HK-2 (cell line): Measurements from ENCODE around the gene DNAH8.
"Not testable (repeated sequence)": the region's sequence is repeated elsewhere in the genome, so short reads cannot be mapped to it uniquely, and the experiment has no call there.

Experiments used
- DNase-seq: peaks from one replicate; pipeline ENCODE4 v3.0.0-alpha.2; 2018; ENCODE audit not compliant: unreplicated experiment

Gene DNAH8

DNA sequence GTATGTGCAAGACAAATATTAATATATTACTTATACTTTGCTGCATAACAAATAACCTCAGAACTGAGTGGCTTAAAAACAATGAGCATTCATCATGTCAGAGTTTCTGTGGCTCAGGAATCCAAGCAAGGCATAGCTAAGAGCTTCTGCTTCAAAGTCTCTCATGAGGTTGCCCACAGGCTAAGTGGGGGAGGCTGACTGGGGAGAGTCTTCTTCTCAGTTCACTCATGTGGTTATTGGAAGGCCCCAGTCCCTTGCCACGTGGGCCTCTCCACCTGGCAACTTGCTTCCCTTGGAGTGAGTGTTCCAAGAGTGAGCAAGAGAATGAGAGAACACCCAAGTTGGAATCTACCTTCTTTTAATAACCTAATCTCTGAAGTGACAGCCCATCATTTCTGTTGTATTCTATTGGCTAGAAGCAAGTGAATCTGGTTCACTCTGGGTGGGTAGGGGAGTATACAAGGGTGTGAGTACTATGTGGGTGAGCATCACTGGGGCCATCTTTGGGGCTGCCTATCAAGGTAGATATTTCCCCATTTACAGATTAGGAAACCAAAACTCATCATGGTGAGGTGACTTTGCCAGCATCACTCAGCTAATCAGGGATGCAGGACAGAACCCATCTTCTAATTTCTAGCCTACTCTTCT lies 36.0 kb downstream of the DNAH8 start:
- DNase-seq: no peak

DNA sequence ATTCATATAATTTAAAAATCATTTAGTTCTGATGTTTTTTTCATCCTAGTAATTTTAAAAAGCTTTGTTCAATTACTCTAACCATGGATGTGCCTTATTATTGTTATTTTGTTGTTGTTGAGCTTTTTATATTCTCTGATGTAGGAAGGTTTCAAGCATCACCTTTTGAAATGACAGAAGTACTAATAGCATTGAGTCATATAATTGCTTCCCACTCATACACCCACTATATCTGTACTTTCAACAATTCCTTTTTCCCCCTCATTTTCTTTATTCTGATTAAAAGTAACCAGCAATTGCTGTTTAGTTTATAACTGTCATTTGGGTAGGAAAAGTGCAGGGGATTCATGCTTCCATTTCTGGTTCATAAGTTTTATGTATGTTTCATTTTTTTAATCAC lies 38.6 kb downstream of the DNAH8 start:
- no peak for DNase-seq

GRCh38 chr6:38755207-38755606 lies 40.1 kb downstream of the DNAH8 start:
- no peak for DNase-seq

DNA sequence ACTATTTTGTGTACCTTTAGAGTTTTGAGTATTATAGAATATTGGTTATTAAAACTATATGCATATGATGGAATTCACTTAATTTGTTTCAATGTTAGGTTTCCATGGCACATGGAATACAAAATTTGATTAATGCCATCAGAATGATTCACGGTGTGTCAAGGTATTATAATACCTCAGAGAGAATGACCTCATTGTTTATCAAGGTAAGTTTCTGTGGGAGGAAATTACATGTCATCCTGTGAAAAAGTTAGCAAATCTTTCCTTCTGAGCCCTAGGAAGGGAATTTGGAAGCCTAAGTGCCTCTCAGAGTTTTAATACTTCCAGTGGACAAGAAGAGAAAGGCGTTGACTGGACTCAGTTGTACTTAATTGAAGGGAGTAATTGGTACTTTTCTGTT lies 40.8 kb downstream of the DNAH8 start:
- DNase-seq: no peak

DNA sequence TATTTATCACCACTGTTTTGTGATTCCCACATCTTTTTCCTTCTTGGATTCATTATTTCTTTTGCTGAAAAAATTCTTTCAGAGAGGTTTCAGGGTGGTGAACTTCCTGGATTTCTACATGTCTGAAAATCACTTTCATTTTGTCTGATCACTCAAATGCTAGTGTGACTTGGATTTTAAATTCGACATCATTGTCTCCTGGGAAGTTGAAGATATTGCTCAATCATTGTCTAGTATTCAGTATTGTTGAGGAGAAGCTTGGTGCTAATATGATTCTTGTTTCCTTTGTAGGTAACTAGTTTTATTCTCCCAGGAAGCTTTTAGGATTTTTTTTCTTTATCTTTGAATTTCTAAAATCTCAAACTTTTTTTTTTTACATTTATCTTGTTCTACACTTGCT lies 45.0 kb downstream of the DNAH8 start:
- DNase-seq: no peak

GRCh38 chr6:38762848-38763247 lies 47.7 kb downstream of the DNAH8 start:
- no peak for DNase-seq

DNA sequence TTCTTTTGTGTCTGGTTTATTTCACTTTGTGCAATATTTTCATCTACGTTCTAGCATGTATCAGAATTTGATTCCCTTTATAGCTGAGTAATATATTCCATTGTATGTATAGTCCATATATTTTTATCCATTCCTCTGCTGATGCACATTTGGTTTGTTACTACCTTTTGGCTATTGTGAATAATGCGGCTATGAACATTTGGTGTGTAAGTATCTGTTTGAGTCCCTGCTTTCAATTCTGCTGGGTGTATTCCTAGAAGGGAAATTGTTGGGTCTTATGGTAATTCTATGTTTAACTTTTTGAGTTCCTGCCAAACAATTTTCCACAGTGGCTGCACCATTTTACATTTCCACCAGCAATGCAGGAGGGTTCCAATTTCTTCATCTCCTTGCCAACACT lies 52.4 kb downstream of the DNAH8 start:
- DNase-seq: no peak

- DNase-seq: no peak
Observed at GRCh38 chr6:38773338-38773737, 58.2 kb downstream of the DNAH8 start.

DNA sequence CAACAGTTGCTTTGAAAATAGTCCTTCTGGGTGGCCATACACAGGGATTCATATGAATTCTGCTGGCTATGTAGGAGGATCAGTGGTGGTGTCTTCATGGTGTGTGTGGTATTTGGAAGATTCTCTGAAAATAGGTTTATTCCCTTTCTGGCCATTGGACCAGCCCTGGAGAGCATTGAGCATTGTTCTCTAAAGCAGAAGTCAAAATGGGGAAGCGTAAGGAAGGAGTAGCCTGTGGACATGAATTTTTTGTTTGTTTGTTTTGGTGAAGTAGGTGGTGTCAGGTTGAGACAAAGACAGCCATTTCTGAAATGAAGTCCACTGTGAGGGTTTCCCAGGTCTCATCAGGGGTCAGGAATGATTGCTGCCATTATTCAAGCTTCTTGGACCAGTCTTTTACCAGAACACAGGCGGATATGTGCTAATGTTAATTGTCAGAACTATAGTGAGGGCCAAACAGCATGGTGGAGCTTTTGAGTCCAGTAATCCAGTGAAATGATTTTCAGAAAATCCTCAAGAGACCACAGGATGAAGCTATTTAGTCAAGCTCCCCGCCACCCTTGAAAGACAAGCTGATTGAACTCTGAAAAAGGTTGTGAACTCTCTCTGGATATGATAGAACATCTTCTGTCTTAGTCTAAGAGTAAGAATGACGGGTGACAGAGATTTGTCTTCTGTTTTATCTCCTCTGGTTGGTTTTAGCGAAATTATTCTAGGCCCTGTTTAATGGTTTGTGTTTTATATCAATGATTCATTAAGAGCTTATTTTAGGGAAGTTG lies 60.0 kb downstream of the DNAH8 start:
- DNase-seq: no peak

- no peak for DNase-seq
Observed at GRCh38 chr6:38775870-38776269, 60.8 kb downstream of the DNAH8 start.

DNA sequence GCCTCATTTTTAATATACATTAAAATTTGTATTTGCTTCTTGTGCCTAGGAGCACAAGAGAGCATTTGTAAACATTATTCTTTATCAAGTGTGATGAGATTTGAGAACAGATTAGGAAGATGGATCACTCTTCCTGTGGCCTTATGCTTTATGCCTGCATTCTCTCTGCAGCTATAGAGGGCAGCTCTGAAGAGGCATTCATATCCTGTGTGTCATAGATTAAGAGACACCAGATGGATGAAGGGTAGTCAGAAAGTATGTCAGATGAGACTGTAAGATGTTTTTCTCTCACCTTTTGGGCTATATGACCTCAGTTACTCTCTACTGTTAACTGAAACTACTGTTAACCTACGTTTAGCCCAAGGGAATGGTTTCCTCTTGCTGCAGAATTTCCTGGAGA lies 61.4 kb downstream of the DNAH8 start:
- no peak for DNase-seq

DNA sequence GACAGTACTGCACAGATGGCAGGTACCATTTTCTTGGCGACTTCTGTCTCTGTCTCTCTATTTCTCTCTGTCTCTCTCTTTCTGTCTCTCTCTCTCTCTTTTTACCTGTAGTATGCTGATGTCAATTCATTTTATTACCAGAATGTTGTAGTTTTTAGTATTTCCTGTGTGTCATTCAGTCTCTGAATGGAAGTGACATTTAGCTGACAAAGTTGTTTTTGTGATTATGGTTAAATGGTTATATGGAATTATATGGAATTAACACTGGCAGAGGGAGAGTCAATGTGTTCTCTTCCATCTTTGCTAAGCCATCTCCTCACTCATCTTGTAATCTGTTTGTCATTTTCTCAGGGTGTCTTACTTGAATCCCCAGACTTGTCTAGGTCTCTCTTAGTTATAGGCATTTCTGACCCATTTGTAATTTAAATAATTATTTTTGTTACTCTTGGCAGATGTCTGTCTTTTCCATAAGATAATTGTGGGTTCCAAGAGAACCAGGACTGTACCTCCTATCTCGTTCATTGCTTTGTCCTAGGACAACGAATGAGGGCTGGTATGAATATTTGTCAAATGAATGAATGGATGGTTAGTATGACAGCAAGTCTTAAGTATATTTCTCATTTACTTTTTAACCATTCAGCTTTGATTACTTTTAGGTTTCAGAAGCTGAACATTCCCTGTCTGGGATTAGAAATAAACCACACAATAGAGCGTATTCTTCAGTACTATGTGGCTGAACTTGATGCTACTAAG lies 64.4 kb downstream of the DNAH8 start:
- no peak for DNase-seq

GRCh38 chr6:38782616-38783015 lies 67.5 kb downstream of the DNAH8 start:
- no peak for DNase-seq

DNA sequence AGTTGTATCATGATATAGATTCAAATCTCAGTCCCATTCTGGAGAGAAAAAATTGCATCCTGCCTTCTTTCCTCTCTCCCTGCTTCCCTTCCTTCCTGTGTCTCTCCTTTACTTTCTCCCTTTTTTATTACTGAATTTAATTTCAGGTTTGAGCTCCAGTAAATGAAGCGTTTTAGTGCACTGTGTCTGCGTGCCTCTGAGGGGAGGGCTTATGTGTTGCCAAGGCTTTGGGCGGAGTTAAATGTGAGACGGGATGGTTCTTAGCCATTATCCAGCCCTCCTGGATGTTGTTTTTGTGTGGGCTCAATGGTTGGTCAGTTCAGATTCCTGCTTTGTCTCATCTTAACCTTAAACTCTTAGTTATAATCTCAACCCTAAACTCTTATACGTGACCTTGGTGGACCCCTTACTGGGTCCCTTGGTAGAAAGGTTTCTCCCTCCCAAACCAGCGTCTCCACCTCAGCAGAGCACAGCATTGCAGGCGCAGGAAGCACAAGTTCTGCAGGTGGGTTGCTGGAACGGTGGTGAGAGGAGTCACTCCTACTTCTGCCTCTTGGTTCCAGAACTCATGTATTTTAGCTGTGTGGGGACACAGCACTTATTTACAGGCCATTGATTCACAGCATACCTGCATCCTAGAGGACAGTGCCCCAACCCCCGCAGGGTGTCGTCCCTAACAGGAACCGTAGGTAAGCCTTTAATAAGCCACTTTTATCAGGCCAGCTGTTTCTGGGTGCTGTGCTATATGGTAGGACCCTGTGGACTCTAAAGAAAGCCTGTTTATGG lies 68.5 kb downstream of the DNAH8 start:
- no peak for DNase-seq

GRCh38 chr6:38784506-38785235 lies 69.6 kb downstream of the DNAH8 start:
- DNase-seq: no peak

DNA sequence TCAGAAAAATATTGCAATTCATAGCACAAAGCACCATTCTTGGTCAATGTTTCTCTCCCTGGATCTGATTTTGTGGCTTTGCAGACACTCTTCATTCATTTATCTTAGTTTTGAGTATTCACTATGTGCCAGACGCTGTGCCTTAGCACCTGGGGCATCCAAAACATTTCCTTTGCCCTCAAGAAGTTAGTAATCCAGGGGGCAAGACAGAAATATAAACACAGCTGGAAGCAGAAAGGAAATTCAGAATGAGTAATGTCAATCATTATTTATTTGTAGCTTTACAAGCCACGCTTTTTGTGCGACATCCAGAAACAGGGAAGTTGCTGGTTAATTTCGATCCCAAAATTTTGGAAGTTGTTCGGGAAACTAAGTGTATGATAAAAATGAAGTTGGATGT lies 71.4 kb downstream of the DNAH8 start:
- DNase-seq: no peak

- no peak for DNase-seq
Observed at GRCh38 chr6:38789256-38789655, 74.1 kb downstream of the DNAH8 start.

- no peak for DNase-seq
Observed at GRCh38 chr6:38792356-38792755, 77.2 kb downstream of the DNAH8 start.

DNA sequence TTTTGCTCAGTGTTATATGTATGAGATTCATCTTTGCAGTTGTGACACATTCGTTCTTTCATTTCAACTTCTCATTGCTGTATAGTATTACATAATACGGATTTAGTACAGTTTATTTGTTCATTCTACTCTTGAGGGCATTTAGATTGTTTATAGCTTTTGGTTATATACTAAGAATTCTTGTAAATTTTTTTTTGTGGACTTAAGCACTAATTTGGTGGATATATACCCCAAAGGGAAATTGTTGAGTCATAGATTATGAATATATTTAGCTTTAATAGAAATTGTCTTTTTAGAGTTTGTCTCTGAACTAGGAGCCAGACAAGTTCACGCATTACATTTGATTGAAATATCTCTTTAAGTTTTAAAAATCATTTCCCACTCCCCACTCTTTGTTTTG lies 79.6 kb downstream of the DNAH8 start:
- no peak for DNase-seq

DNA sequence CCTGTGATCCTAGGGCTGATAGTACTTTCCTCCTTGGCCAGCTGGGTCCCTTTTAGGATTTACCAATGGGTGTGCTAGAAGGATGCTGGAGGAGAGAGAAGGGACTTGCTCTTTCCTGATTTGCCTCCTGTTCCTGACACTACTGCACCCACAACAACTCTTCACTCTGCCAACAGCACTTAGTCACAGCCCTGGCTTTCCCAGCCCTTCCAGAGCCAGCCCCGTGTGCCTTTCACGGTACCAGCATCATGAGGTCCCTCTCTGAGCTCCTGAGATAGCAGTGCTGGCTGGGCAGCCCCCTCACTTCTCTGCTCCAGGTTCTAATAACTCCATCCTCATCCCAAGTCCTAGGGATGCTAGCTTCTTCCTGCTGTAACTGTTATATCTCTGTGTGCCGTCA lies 80.9 kb downstream of the DNAH8 start:
- DNase-seq: no peak

DNA sequence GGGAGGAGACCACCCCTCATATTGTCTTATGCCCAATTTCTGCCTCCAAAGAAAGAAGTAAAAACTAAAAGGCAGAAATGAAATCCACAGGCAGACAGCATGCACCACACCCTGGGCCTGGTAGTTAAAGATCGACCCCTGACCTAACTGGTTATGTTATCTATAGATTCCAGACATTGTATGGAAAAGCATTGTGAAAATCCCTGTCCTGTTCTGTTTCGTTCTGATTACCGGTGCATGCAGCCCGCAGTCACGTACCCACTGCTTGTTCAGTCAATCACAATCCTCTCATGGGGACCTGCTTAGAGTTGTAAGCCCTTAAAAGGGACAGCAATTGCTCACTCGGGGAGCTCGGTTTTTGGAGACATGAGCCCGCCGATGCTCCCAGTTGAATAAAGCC lies 81.3 kb downstream of the DNAH8 start:
- not testable (repeated sequence) for DNase-seq
